Muscle of back (tissue), 11 donors: ENCODE data around the gene UXT. TPM values are rescaled to one million over a fixed set of nuclear protein-coding genes. Genes with fewer than 3 reads are reported as not detected.
"Not testable (repeated sequence)": the region's sequence is repeated elsewhere in the genome, so short reads cannot be mapped to it uniquely, and the experiment has no call there.

Experiments used
- DNase-seq, 3 donors: peaks; one replicate each; pipeline versions ENCODE4 v3.0.0 to v3.0.0-alpha.2; 2013
- polyA plus RNA-seq, 10 donors: library from polyadenylated mRNA; unstranded; fragments of 120-200 nt; gene quantifications; one replicate each; pipeline ENCODE4 v1.2.1, GENCODE V29; 2013; ENCODE audit not compliant: insufficient read length in 10 of 10

Gene UXT
- polyA plus RNA-seq, 10 donors, result 74.5 to 98.6 (median 86.8) TPM

DNA sequence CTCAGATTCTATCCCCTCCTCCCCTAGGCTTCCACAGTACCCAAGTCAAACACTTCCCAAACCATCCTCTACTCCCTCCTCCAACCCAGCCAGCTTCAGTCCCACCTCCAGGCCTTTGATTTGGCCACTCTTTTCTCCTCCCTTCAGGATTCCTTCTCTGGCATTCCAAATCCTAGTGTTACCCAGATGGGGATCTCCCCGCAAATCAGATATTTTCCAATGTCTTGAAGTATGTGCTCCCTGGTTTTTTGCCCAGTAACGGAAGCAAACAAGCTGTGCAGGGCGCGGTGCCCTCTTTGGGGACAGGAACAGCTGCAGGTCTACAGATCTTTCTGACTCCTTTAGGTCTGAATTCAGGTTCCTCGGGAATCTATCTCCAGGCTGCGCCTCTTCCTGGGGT, 37.1 kb downstream of the UXT start:
- no peak for DNase-seq

GRCh38 chrX:47620303-47620685, 38.7 kb downstream of the UXT start:
- no peak for DNase-seq

- peak; percentile 64 to 89 (median 85) for DNase-seq
Measured at GRCh38 chrX:47619486-47620302, 39.3 kb downstream of the UXT start, which contains the start of gene SYN1. Gene SYN1, minus strand, starts transcription at chrX:47619857. Its CDS starts 129 bp downstream, at chrX:47619728.

GRCh38 chrX:47618923-47619485, 40.0 kb downstream of the UXT start:
- no peak for DNase-seq

DNA sequence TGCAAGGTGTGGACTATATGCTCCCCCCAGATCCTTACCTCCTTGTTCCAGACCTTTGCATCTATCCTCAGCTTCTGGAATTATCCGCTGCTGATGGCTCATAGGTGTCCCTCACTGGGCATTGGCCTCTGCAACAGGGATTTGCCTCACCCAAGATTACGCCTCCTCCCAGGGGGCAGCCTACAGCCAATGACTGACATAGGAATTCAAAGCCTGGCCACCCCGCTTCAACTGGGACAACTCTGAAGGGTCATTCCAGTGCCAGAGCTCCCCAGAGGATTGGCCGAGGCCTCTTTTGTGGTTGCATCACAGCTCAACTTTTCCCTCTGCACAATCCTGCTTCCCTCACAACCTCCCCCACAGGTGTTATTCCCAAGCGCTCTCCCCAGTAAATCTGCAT, 44.4 kb downstream of the UXT start:
- DNase-seq, result no peak

DNA sequence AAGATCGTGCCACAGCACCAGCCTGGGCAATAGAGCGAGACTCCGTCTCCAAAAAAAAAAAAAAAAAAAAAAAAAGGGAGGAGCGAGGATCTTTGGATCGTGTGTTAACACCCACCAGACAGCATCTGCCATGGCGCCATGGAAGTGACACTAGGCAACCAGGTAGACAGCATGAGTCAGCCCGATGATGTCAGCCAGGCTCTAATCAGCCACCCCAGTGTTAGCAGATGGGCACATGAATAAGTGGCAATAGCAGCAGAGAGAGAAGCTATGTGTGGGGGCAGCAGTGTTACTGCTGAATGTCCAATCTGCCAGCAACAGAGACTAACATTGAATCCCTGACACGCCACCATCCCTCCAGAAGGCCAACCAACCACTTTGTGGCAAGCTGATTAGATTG, 45.9 kb downstream of the UXT start:
- DNase-seq, result no peak

DNA sequence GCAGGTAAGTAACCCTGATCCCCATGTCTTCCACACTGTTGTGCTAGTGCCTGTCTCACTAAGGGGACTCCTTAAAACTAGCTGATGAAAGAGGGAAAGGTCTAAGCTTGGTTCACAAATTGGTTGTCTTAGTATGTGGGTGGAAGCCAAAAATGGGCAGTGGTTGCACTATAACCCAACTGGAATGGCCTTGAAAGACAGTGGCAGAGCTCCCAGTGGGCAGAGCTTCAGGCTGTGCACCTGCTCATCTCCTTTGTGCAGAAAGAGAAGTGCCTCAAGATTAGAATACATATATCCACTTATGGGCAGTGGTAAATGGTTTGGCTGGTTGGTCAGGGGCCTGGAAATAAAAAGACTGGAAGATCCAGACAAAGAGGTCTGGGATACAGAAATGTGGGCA, 46.6 kb downstream of the UXT start:
- DNase-seq, result no peak

DNA sequence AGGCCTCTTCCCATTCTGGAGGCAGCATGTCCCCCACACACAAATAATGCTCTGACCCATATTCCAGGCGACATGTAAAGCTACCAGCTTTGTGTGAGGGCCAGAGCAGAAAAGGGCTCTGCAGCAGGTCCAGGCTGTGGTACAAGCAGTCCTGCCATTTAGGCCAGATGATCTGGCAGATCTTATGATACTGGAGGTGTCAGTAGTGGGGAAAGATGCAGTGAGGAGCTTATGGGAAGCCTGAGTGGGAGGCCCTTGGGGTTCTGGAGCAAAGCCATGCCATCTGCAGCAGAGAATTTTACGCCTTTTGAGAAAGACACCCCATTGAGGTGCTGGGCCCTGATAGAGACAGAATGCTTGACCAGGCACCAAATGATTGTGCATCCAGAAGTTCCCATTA, 47.1 kb downstream of the UXT start:
- no peak for DNase-seq

DNA sequence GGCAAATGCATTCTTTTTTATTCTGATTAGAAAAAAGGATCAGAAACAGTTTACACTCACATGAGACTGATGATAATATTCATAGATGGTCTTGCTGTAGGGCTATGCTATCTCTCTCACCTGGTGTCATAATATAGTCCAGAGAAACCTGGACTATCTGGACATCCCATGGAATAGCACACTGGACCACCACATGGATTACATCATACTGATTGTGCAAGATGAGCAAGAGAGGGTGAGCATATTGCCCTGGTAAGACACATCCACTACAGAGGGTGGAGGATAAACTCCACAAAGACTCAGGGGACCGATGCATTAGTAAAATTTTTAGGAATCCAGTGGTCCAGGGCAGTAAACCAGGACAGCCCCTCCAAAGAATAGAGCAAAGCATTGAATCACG, 47.5 kb downstream of the UXT start:
- DNase-seq, result no peak

DNA sequence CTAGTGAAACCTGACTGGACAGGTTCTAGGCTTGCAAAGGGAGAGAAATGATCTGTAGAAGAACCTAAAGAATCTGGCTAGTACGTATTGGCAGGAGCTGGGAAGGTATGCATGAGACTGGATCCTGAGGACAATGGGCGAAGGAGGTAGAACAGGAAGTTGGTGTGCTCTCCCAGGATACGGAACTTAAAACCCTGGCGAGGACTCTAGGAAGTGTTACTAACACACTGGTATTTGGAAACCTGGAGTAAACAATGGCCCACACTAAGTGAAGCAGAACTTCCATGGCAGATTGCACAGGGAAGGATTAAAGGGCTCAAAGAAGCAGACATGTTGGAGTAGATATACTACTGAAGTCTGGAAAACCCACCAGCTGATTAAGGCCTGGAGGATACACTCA, 48.5 kb downstream of the UXT start:
- DNase-seq, result no peak

DNA sequence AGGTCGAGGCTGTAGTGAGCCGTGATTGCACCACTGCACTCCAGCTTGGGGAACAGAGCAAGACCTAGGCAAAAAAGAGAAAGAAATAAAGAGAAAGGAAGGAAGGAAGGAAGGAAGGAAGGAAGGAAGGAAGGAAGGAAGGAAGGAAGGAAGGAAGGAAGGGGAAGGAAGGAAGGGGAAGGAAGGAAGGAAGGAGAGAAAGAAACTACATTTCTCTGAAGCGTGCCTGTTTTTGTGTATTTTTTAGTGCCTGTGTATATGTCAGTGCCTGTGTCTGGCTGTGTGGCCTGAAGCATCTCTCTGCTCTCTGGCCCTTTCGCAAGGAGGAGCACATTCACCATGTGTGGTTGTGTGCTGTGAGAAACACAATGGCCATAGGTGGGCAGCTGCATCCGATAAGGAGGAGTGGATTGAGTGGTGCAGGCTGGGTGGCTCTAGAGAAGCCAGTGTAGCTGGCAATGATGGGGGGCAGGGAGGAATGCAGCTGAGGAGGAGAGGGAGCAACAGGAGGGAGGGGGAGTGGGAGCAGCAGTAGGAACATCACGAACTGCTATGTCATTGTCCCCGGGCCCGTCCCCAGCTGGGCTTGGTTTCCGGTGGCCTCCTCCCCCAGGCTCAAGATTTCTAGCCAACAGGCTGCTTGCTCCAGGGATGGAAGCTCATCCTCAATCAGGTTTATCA, 50.7 kb downstream of the UXT start:
- no peak for DNase-seq

DNA sequence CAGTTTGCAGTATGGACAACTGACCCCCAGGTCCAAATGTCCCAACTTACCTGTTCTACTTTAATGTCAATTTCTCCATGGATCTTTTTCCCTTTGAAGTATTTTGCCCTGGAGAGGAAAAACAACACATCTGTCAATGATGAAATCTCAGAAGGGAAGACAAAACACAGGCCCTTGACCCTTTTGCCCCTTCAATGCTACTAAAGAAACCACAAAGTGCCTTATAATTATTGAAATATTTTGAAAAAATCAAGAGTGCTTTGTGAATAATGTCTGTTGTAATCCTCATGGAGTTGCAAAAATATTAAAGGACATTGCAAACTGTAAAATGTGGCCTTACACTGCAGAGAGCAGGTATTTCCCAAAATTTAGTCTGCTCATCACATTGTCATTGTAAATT, 51.9 kb downstream of the UXT start:
- no peak for DNase-seq

- DNase-seq, result no peak
Measured at GRCh38 chrX:47605024-47605423, 54.0 kb downstream of the UXT start.

DNA sequence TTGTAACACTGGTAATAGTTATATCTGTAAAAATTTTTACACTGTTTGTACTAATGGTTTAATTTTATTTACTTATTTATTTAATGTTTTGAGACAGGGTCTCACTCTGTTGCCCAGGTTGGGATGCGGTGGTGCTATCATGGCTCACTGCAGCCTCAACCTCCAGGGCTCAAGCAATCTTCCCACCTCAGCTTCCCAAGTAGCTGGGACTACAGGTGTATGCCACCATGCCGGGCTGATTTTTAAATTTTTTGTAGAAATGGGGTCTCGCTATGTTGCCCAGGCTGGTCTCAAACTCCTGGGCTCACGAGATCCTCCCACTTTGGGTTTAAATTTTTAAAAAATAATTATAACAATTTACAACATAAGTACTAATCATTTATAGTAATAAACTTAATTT, 55.9 kb downstream of the UXT start:
- DNase-seq, result not testable (repeated sequence)

Other genes with a start within 250 kb of the UXT start
- 10 to 100 TPM in 6 of 10 donors, 1 to 10 TPM in 4; 8.3 to 14.3 (median 11.4) TPM for gene ZNF41, start 176.0 kb downstream of the UXT start, polyA plus RNA-seq
- 10 to 100 TPM; 34.5 to 51.3 (median 43.1) TPM for gene ARAF, start 98.0 kb downstream of the UXT start, polyA plus RNA-seq
- gene TIMP1, start 76.7 kb downstream of the UXT start, polyA plus RNA-seq, result 100 to 1,000 TPM; 112 to 165 (median 145) TPM
- 10 to 100 TPM in 3 of 10 donors, 1 to 10 TPM in 7; 4.0 to 13.1 (median 9.3) TPM for gene SYN1, start 39.3 kb downstream of the UXT start, polyA plus RNA-seq
- gene CFP, start 29.2 kb downstream of the UXT start, polyA plus RNA-seq, result 1 to 10 TPM; 1.2 to 3.9 (median 2.6) TPM
- 10 to 100 TPM; 20.9 to 27.8 (median 24.0) TPM for gene ELK1, start 8.6 kb downstream of the UXT start, polyA plus RNA-seq
- gene ZNF81, start 177.7 kb upstream of the UXT start, polyA plus RNA-seq, result 1 to 10 TPM; 3.3 to 6.1 (median 4.4) TPM